HG03159 (cell line): Measurements from ENCODE around the gene ERBB4.

Experiments used
- ATAC-seq: cut with Tn5 transposase; IDR thresholded peaks from one replicate; pipeline ENCODE4 v1.9.1; 2021; ENCODE audit warnings: mild to moderate bottlenecking, moderate library complexity; ENCODE audit not compliant: unreplicated experiment

Gene ERBB4

DNA sequence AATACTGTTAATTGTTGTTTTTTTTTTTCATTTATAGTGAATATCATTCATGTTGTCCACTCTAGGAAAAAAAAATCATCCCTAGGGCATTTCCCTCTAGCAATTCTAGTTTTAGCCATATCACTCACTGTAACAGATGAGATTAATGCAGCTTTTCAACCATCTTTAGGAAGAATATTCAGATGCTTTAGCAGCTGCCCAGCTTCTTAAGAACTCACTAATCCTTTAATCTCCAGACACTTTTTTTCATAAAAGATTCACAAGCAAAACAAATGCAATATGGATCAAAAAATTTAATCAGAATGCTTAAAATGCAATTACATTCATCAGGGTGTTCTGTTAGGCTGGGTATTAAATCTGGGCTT, 692.6 kb downstream of the ERBB4 start:
- no peak for ATAC-seq

DNA sequence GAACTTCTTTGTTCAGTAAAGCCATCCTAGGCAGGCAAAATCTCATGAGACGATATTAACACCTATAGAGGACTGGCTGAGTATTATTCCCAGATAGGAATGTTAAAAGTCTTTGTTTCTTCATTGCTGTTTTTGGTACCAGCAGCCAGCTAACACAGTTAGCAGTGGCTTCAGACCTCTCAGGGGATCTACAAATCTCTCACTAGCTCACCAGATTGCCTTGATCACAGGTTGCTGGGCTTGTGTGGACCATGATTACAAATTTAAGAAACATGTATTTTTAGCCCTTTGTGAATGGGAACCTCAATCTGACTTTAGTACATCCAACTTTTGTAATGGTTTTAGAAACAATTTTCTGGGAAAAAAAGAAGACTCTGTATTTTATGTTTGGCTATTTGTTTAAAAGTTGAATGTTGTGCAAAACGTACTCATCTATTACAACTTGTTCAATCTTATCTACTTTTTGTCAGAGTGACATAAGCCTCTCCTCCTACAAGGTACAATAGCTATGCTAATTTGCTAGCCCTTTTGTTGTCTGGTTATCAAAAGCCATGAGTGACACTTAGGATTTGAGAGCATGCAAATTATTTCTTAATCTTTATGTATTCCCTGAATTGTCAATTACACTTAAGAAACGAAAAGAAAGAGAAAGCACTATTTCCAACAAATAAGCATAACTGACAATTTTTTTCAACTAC, 693.1 kb downstream of the ERBB4 start:
- ATAC-seq = no peak

DNA sequence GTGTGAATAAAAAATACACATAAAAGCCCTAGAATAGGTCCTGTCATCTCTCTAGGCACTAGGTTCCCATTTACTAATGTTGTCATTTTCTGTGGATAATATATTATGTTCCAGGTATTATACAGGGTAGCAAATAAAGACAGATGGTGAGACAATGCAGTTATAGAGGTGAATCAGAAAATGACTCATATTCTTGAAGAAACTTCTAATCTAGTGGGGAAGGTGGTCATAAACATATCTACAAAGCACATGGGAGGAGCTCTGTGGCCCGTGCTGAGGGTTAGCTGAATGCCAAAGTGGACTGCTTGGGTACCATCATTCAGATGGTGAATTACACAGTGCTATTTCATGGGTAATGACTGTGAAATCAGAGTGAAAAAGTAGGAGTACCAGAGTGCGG, 700.9 kb downstream of the ERBB4 start:
- ATAC-seq = no peak

DNA sequence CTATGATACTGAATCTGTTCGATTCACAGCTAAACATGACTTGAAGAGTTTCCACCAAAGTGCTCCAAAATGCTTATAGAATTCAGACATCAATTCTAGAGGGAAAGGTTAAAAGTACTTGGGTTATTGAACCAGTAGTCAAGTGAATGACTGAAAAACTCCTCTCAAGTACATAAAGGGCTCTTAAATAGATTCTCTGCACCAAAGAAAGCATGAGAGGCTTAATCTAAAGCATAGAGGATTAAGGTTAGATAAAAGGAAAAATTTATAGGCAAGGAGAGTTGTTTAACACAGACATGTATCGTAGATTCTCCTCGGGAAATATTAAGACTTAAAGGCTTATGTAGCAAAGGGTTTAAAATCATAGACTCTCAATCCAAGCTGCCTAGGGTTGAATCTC, 701.4 kb downstream of the ERBB4 start:
- no peak for ATAC-seq

DNA sequence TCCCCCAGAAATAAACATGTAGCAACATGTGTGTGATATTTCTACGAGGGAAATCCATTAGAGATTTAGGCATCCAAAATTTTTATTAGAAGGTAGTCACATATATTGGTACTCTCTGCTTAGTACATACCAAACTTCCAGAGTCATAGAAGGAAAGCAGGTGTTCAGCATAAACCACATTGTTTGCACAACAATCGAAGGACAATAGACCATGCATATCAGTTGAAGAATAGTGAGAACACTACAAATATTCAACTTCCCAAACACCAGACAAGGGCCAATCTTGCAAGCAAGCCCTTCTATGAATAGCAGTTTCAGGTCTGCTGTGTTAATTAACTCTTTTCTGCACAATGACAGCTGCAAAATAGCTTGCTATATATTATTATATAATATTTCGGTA, 702.2 kb downstream of the ERBB4 start:
- ATAC-seq = no peak

DNA sequence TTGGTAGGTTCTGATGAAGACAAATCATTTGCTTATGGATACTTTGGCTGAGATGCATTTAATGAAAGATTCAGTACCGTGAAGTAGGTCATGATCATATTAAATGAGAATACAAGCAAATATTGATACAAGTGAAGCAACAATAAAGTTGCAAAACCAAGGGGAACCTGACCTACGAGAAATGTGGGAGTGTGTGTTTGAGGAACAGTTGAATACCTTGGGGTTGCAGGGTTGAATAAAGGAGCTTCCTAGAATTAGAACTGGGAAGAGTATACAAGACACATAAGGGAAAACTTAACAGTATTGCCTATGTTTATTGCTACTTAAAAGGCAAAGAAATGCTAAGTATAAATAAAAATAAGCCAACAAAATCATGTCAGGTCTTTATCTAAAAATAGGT, 702.9 kb downstream of the ERBB4 start:
- no peak for ATAC-seq

DNA sequence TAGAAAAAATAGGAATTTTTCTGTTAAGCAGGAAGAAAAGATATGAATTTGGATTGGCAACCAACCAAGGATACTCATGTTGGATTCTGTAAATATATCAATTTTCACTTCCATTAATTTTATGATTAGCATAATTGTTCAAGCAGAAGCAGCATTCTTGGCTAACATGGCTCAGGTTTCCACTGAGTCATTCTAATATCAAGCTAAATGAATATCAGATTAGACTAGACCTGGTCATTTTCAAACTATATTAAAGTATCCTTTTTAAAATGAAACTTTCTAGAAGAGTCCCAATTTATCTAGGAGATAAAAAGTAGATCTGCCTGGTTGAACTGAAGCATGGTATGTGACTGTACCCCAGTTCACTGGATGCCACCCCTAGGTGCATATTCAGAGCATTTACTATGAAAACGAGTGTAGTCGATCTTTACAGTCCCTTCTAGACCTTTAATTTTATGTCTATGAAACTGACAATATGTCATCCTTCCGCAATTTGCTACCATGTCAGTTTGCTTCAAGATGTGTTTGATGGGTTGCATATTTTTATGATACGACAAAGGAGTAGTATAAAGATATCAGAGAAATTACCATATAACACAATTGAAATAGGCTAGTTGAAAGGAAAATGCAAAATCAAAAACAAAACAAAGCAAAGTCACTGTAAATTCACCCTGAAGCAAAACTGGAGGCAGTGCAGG, 704.9 kb downstream of the ERBB4 start:
- ATAC-seq = no peak

DNA sequence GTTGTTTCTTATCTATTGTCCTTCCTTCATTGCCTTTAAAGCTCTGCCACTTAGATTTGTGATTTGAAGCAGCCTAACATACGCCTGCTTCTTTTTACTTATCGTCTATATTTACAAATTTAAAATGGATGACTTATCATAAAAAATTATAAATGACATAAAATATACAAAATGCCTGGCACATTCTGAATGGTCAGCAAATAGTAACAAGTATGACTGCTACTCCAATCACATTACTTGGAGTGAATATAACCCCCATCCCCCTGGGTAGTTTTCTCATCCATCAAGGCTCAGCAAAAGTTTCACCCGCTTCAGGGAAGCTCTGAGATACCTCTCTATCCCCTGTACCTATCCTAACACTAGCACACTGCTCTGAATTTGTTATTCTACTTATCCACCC, 708.9 kb downstream of the ERBB4 start:
- no peak for ATAC-seq

DNA sequence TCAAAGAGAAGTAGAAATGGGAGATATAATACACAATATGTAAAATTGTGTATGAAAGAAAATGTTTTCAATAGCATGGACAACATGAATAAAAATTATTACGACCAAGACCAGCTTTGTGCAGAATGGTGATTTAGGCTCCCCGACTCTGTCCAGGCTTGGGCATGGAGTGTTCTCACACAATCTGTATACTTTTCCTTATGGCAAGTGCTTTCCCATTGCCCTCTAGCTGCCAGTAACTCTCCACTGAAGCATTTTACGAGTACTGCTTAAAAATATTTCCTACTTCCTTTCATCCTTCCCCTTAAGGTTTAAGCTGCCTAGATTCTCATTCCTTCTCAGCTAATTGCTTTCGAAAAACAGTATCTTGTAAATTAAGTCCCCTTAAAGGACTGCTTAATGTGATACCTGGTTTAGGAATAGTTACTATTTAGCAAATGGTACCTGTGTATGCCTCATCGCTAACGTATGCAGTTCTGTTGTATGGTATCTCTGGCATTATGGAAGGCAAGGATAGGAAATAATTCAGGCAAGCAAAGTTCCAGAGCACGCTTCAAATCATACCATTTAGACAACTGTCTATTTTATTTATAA, 714.6 kb downstream of the ERBB4 start:
- ATAC-seq = no peak

DNA sequence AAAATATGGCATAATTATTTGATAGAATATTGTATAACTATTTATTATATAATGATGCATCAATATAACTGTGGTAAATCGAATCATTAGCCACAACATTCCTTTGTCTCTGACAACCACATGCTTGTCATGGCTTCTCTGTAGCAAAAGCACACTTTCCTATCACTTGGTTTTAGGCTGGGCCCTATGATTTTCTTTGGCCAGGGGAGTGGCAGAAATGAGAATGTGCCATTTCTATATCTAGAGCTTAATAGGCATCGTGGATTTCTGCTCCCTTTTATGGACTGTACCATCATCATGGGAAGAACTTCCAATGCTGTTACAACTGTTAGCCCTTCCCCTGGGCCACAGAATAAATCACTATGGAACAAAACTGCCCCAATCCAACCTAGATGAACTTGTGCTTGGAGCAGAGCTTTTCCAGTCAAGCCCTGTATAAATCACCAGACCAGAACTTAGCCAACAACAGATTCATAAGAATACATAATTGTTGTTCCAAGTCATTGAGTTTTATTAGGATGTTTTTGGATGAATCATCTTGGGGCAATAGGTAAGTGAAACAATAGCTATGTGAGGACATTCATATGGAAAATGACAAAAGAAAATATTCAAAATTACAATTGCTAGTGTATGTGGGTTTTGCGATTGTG, 715.8 kb downstream of the ERBB4 start:
- no peak for ATAC-seq

DNA sequence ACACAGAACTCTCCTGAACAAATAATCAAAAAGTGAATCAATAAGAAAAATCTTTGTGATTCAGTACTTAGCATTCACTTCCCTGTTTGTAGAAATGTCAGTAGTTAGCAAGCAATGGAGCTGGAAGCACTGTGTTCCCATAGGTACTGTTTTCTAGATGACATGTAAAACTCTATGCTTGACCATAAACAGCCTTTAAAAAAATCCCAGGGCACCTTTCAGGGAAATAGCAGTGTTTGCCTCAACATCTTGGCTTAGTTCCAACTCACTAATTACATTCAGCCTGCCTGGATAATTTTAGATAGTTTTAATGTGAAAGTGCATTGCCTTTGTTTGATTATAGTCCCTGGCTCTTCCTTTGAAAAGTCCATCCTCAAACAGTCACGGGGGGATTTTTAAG, 721.8 kb downstream of the ERBB4 start:
- ATAC-seq = no peak

DNA sequence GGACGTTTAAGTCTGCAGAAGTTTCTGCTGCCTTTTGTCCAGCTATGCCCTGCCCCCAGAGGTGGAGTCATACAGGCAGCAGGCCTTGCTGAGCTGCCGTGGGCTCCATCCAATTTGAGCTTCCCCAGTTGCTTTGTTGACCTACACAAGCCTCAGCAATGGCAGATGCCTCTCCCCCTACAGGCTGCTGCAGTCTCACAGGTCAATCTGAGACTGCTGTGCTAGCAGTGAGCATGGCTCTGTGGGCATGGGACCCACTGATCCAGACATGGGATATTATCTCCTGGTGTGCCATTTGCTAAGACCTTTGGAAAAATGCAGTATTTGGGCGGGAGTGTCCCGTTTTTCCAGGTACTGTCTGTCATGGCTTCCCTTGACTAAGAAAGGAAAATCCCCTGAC, 726.0 kb downstream of the ERBB4 start:
- no peak for ATAC-seq

DNA sequence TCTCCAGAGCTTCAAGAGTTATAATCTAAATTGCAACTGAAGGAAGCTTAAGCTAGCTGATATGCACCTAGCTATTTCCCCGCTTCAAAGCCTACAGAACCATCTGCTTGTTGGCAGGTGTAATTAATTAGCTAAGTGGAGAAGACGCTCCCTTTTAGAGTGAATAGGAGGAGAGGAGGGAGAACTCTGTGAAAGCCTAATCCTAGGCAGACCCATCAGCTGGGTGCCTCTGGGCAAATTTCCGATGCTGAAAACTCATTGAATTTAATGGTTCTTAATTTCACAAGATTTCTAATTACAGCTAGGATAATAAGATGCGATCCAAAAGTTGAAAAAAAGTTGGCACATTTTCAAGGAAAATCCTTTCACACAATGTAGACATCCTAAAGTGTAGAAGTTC, 735.9 kb downstream of the ERBB4 start:
- no peak for ATAC-seq

DNA sequence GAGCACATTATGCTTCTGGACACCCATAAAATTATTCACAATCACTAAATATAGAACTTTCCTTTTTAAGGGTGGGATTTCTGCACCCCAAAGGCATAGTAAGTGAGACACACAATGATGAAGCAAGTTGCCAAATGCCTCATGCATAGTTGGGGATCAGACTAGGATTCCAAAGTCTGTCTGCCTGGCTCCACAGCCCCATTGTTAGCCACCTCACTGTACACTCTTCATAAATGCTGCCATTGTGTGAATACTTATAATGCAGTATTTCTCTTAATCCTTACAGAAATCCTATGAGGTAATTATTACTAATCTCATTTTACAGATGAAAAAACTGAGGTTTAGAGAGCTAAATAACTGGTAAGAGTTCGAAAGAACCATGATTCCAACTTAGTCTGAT, 738.6 kb downstream of the ERBB4 start:
- no peak for ATAC-seq

DNA sequence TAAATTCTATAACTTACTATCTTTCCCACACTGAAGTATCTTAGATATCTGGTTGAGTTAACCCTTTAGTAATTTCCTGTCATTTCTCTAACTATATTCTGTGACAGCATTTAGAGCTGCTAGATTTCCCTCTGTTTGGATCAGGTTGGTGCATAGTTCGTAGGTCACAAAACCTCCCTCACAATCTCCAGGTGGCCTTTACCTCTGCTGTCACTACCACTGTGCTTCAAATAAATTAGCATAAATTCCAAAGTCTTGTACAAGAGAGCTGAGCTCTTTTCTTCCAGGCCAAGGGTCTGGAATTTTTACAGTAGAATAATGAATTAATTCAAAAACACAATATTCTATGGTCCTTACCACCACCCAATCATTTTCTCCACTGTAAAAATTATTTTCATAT, 739.7 kb downstream of the ERBB4 start:
- ATAC-seq = no peak

DNA sequence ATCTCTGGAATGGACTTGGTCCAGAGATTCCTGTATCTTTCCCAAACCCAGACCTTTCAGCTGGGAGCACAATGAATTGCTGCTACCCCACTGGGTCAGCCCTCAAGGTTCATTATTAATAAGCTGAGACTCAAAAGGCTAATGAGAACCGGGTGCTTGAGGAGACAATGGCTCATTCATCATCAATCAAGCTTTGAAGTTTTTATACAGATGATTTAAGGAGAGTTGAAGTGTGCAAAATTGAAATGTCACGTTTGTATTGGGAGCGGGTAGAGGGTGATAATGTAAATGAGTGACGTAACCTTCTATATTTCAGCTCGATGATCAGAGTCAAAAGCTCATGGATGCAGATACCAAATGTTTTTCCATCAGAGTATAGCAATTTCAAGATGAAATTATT, 744.9 kb downstream of the ERBB4 start:
- ATAC-seq = no peak

DNA sequence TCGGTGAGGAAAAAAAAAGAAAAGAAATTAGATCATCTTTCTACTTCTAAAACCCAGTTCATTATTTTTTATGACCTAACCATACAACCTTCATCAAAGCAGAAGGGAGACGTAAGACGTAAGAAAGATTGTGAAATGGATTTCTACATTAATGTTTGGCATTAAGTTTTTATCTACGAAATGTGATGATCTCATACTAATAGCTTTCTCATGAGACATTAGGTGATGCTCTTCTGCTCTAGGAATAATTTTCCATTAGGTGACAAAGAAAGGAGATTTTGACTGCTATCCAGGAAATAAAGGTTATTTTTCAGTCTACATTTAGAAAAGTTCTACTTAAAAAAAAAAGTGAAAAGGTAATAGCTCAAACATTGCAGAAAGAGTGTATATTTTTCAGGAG, 748.6 kb downstream of the ERBB4 start:
- ATAC-seq = no peak

DNA sequence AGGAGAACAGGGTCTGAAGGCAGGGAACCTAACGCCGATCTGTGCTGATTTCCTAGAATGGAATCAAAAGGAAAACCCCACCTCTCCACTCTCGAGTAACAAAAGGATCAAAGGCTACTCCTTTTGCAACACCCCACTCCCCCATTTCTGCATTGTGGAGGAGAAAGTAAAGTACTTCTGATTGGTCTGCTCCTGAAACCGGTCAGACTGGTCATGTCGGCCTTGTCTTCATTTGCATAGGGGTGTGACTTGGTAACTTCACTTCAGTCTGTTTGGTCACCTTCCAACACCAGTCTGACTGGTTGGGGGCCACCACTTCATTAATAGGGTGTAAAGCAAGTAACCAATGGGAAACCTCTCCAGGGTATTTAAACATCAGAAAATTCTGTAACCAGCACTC, 771.9 kb downstream of the ERBB4 start:
- ATAC-seq = no peak

DNA sequence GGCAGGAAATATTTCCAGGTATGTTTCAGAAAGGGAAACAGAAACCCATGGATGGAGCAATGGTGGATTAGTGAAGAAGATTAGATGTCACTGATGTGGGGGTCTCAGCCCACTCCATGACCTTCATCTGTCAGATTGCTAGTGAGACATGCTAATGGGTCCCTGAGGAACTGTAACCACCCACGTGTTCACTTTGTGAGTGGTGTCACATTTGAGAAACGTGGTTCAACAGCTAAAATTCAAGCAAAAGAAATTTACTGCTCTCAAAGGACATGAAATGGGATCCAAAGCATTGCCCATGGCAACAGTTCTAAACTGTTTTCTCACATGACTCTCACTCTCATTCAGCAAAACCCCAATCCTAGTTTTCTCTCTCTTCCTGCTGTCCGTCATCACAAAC, 776.1 kb downstream of the ERBB4 start:
- ATAC-seq = no peak

DNA sequence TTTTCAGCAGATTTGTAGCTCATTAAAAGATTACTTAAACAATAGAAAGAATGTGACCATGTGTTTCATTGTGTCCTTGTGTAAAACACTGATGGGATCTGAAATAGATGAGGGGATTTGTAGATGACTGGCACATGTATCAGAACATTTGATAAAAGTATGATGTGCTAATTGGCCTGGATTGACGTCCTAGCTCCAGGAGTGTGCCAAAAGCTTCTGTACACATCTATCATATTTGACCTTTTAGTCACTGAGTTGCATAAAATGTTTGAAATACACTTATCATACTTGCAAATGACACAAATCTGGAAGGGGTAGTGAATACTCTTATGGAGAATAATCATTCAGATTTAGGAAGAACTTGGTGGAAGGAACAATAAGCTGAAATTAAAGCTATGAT, 778.5 kb downstream of the ERBB4 start:
- no peak for ATAC-seq

DNA sequence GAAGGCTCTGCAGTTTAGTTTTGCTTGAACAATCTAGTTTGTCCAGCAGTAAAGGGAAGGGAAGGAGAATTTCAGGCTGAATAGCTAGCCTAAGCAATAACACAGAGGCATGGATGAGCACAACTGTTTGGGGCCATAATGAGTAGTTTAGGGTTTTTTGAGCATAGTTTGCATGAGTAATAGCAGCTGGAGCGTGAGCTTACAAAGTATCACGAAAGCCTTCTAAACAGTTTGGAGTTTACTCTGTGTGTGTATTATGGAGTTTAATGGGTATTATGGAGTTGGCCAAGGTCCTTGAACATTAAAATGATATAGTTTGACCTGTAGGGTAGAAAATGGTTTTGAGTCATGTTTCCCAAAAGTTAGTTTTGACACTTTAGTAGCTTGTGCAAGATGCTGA, 782.3 kb downstream of the ERBB4 start:
- ATAC-seq = no peak

DNA sequence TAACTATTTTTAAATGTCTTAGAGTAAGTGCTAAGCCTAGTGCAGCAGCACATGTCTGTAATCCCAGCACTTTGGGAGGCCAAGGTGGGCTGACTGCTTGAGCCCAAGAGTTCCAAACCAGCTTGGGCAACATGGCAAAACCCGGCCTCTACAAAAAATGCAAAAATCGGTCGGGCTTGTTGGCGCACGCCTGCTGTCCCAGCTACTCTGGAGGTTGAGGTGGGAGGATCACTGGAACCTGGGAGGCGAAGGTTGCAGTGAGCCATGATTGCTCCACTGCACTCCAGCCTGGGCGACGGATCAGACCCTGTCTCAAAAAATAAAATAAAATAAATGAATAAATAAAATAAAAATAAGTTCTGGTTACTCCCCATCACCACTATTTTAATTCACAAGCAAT, 783.4 kb downstream of the ERBB4 start:
- ATAC-seq = no peak
